ENCODE measurements around the gene CD84. TPM values are rescaled to one million over a fixed set of nuclear protein-coding genes. Genes with fewer than 3 reads are reported as not detected.

Gene CD84
- total RNA-seq, 3 donors from 2014 or later: 3.8 to 7.3 (median 6.6) TPM

DNA sequence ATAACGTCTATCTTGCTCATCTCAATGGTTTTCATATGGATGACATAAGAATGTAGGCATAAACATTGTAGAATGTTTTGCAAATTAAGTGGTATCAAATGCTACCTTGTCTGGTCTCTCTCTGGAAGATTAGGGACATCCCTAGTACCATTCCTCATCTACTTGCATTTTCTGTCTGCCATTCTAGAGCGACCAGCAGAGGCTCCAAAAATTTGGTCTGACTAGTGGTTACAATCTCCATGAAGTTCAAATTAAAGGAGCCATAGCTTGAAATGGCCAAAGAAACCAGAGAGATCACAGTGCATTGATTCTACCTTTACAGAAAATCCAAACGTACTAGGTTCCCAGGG, 1.1 kb downstream of the CD84 start:
- Histone ChIP-seq H3K4me1 (ENCODE audit: low read depth) (no peaks in the 10 kb centered on the region), H3K9me3 (no peaks in the 10 kb centered on the region), H3K4me3 (no peak overlapping the region), H3K36me3 (ENCODE audit: low read depth) (no peaks in the 10 kb centered on the region)
- no peak for DNase-seq
- ATAC-seq: no peak
- TF ChIP-seq, protein P1, sequence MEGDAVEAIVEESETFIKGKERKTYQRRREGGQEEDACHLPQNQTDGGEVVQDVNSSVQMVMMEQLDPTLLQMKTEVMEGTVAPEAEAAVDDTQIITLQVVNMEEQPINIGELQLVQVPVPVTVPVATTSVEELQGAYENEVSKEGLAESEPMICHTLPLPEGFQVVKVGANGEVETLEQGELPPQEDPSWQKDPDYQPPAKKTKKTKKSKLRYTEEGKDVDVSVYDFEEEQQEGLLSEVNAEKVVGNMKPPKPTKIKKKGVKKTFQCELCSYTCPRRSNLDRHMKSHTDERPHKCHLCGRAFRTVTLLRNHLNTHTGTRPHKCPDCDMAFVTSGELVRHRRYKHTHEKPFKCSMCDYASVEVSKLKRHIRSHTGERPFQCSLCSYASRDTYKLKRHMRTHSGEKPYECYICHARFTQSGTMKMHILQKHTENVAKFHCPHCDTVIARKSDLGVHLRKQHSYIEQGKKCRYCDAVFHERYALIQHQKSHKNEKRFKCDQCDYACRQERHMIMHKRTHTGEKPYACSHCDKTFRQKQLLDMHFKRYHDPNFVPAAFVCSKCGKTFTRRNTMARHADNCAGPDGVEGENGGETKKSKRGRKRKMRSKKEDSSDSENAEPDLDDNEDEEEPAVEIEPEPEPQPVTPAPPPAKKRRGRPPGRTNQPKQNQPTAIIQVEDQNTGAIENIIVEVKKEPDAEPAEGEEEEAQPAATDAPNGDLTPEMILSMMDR (IDR thresholded peaks at IDR 0.05): no peak
- intact Hi-C loops (cut with DNase I, micrococcal nuclease): no loop called here

DNA sequence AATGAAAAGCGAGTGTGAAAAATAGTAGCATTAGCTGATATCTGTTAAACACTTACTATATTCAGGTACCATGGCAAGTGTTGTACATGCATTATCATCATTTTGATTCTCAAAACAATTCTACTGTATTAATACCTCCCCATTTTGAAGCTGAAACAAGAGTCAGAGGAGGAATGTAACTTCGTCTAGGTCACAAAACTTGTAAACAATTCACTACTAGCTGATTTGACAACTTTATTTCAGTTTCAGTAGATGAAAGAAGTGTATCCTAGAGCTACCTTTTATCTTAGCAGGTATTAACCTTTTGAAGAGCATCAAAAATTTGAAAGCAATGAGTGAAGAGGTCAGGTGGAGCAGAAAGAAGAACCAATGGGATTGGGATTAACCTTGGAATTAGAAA, 1.6 kb downstream of the CD84 start:
- H3K9me3 ChIP-seq: no peaks in the 10 kb centered on the region
- no peak for DNase-seq
- no peak for ATAC-seq
- intact Hi-C loops (cut with DNase I, micrococcal nuclease): no loop called here
- no peak overlapping the region for H3K4me3 ChIP-seq
- TF ChIP-seq, protein P1 (IDR thresholded peaks at IDR 0.05): no peak
- H3K4me1 ChIP-seq (ENCODE audit: low read depth): no peaks in the 10 kb centered on the region
- no peaks in the 10 kb centered on the region for H3K36me3 ChIP-seq (ENCODE audit: low read depth)

DNA sequence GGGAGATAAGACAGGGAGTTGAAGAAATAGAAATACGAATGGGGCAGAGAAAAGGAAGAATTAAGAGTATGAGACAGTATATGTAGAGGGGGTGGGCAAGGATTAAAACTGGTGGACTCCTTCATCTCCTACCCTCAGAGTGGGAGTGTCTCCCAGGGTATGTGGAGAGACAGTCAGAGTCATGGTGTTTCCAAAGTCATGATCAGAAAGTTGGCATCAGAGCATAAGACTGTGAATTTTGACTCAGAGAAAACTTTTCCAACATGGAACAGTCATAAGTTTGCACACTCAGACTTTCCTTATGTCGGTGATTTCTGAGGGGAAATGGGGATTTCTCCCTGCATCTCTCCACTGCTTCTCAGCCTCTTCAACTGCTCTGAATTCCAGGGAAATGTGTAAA, 2.4 kb downstream of the CD84 start:
- no peaks in the 10 kb centered on the region for H3K36me3 ChIP-seq (ENCODE audit: low read depth)
- no peaks in the 10 kb centered on the region for H3K9me3 ChIP-seq
- TF ChIP-seq, protein P1 (IDR thresholded peaks at IDR 0.05): no peak
- no peak for ATAC-seq
- DNase-seq: no peak
- intact Hi-C loops (cut with DNase I, micrococcal nuclease): no loop called here
- no peaks in the 10 kb centered on the region for H3K4me1 ChIP-seq (ENCODE audit: low read depth)
- H3K4me3 ChIP-seq: no peak overlapping the region

DNA sequence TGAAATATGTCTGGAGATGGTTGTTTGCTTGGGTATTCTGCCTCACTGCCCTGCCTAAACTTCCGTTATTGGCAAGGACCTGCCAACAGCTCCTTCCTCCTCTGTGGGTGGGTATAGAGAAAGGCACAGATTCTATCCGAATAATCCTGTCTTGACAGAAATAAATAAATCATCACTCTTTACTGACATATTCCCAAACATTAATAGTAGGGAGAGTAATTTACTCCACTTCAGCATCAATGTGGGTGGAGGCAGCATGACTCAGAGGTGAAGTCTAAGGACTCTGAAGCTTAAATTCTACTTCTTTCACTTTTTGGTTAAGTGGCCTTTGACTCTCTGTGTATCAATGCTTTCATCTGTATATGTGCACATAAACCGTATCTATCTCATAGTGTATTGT, 2.9 kb downstream of the CD84 start:
- DNase-seq (no peak), ATAC-seq (peak; percentile 26)
- TF ChIP-seq, protein P1 (IDR thresholded peaks at IDR 0.05): no peak
- no peaks in the 10 kb centered on the region for H3K9me3 ChIP-seq
- intact Hi-C loops (cut with DNase I, micrococcal nuclease): no loop called here
- H3K4me1 ChIP-seq (ENCODE audit: low read depth): no peaks in the 10 kb centered on the region
- no peak overlapping the region for H3K4me3 ChIP-seq
- H3K36me3 ChIP-seq (ENCODE audit: low read depth): no peaks in the 10 kb centered on the region

DNA sequence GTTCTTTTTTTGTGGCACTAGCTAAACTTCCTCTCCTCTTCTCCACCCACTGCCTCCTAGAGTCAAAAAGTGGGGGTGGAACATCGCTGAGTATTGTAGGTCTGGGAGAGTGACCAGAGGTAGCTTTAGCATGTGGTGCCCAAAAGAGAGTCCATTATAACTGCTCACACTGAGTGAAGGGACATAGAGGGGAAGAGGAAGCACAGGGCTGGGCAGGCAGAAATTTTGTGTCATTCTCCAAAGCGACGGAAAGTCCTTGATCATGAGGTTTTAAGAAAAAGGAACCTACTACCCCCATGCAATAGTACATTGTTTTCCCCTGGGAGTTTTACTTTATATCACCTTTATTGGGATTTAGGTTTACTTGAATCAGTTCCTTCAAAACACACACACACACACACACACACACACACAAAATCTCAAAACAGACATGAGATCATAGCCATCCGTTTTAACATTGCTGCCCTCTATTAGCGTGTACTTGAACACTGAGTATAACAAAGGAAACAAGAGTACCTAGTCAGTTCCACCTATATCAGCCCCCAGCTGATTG, 4.1 kb downstream of the CD84 start:
- ATAC-seq: peak; percentile 49

More for the DNA sequence above, 4.1 kb downstream of the CD84 start:
- DNase-seq: no peak
- Histone ChIP-seq H3K9me3 (no peaks in the 10 kb centered on the region), H3K4me1 (ENCODE audit: low read depth) (no peaks in the 10 kb centered on the region), H3K4me3 (no peak overlapping the region), H3K36me3 (ENCODE audit: low read depth) (no peaks in the 10 kb centered on the region)
- intact Hi-C loops (cut with DNase I, micrococcal nuclease): no loop called here
- TF ChIP-seq, protein P1 (IDR thresholded peaks at IDR 0.05): no peak

Measured in mucosa of descending colon (tissue), 3 donors.